Colonic mucosa (tissue), 4 donors: Measurements from ENCODE around the gene PWP1. TPM values are rescaled to one million over a fixed set of nuclear protein-coding genes. Genes with fewer than 3 reads are reported as not detected.

ENCODE experiments used
- DNase-seq: peaks from one replicate; pipeline ENCODE4 v3.0.0-alpha.2; 2020
- H3K27ac ChIP-seq: fragments of 200-600 bp; one replicate; pipeline ENCODE4 v1.8.0; 2021
- H3K27me3 ChIP-seq: fragments of 200-600 bp; one replicate; pipeline ENCODE4 v1.8.0; 2021
- H3K36me3 ChIP-seq: fragments of 200-600 bp; one replicate; pipeline ENCODE4 v1.8.0; 2021
- H3K4me1 ChIP-seq: fragments of 200-600 bp; one replicate; pipeline ENCODE4 v1.8.0; 2021; ENCODE audit warnings: mild to moderate bottlenecking
- H3K4me3 ChIP-seq: fragments of 200-600 bp; one replicate; pipeline ENCODE4 v1.8.0; 2021
- H3K9ac ChIP-seq, 2 donors: one replicate each; pipeline ENCODE4 v1.7.0; 2013; ENCODE audit warnings: control low read depth in 2 of 2, low read depth in 2 of 2, low read length in 2 of 2
- H3K9me3 ChIP-seq: fragments of 200-600 bp; one replicate; pipeline ENCODE4 v1.8.0; 2021
- CTCF ChIP-seq: fragments of 200-600 bp; IDR thresholded peaks from one replicate; pipeline ENCODE4 v1.8.0; 2022; ENCODE audit warnings: antibody characterized with exemption, mild to moderate bottlenecking
- intact Hi-C: fragments of 100-400 bp; cut with DNase I; formaldehyde crosslinking; loops from one replicate; pipeline ENCODE4 v1.14.1; 2022
- total RNA-seq, 2 donors: library from RNA; stranded (reverse); fragmentation: NEBNext Ultra II Directional in 1 of 2; extraction: Animal tissue kit (Norgen Biotek cat#: 25700) in 1 of 2; gene quantifications; one replicate each; pipeline ENCODE4 v1.2.1, GENCODE V29; 2021
- donor health status: healthy.
- donor health status: DM: no; HTN: no; CAD: no.
- donor health status: DM: no; HTN: no; CAD: no.

Gene PWP1
- total RNA-seq, 2 donors from 2014 or later = 19.7 to 23.8 TPM

GRCh38 chr12:107730618-107731341 is 45.2 kb downstream of the PWP1 start:
- Histone ChIP-seq H3K27me3 (no peaks in the 10 kb centered on the region), H3K9me3 (no peaks in the 10 kb centered on the region), H3K4me3 (no peak overlapping the region), H3K9ac (no peak overlapping the region), H3K4me1 (no peaks in the 10 kb centered on the region), H3K36me3 (peaks cover 15% of the 10 kb centered on the region), H3K27ac (no peak overlapping the region)
- no peak for TF ChIP-seq CTCF
- no peak for DNase-seq
- intact Hi-C loops = no loop called here

GRCh38 chr12:107731366-107731765 is 45.8 kb downstream of the PWP1 start:
- no peaks in the 10 kb centered on the region for H3K4me1 ChIP-seq
- peaks cover 18% of the 10 kb centered on the region for H3K36me3 ChIP-seq
- H3K27ac ChIP-seq = no peak overlapping the region
- no peak overlapping the region for H3K4me3 ChIP-seq
- H3K27me3 ChIP-seq = no peaks in the 10 kb centered on the region
- H3K9ac ChIP-seq = no peak overlapping the region
- intact Hi-C loops = no loop called here
- TF ChIP-seq CTCF = no peak
- DNase-seq = no peak
- H3K9me3 ChIP-seq = no peaks in the 10 kb centered on the region

GRCh38 chr12:107732365-107732764 is 46.8 kb downstream of the PWP1 start:
- no peak for TF ChIP-seq CTCF
- Histone ChIP-seq H3K27me3 (no peaks in the 10 kb centered on the region), H3K4me3 (no peak overlapping the region), H3K9me3 (no peaks in the 10 kb centered on the region), H3K9ac (no peak overlapping the region), H3K27ac (no peak overlapping the region), H3K36me3 (peaks cover 25% of the 10 kb centered on the region), H3K4me1 (no peaks in the 10 kb centered on the region)
- intact Hi-C loops = no loop called here
- DNase-seq = no peak

GRCh38 chr12:107734139-107734538 is 48.5 kb downstream of the PWP1 start:
- H3K4me3 ChIP-seq = no peak overlapping the region
- H3K9ac ChIP-seq = no peak overlapping the region
- no peak overlapping the region for H3K27ac ChIP-seq
- H3K36me3 ChIP-seq = peaks cover 40% of the 10 kb centered on the region
- no peaks in the 10 kb centered on the region for H3K4me1 ChIP-seq
- H3K9me3 ChIP-seq = no peaks in the 10 kb centered on the region
- no peak for DNase-seq
- intact Hi-C loops = no loop called here
- no peaks in the 10 kb centered on the region for H3K27me3 ChIP-seq
- no peak for TF ChIP-seq CTCF

- peaks cover 45% of the 10 kb centered on the region for H3K36me3 ChIP-seq
- intact Hi-C loops = loop anchor here (5.0 kb wide), 1 partner anchor 33 kb away; no protein-coding TSS in a partner anchor
- TF ChIP-seq CTCF = no peak
- DNase-seq = no peak
- H3K27me3 ChIP-seq = no peaks in the 10 kb centered on the region
- H3K4me3 ChIP-seq = no peak overlapping the region
- no peak overlapping the region for H3K27ac ChIP-seq
- no peaks in the 10 kb centered on the region for H3K4me1 ChIP-seq
- no peaks in the 10 kb centered on the region for H3K9me3 ChIP-seq
- H3K9ac ChIP-seq = no peak overlapping the region
Measured at GRCh38 chr12:107735763-107736162, 50.2 kb downstream of the PWP1 start.
